HG03565 (cell line): ENCODE data around the gene ABHD17C.

Source experiments
- ATAC-seq: cut with Tn5 transposase; IDR thresholded peaks from one replicate; pipeline ENCODE4 v1.9.1; 2021; ENCODE audit warnings: mild to moderate bottlenecking, moderate library complexity; ENCODE audit not compliant: unreplicated experiment

ABHD17C gene

DNA sequence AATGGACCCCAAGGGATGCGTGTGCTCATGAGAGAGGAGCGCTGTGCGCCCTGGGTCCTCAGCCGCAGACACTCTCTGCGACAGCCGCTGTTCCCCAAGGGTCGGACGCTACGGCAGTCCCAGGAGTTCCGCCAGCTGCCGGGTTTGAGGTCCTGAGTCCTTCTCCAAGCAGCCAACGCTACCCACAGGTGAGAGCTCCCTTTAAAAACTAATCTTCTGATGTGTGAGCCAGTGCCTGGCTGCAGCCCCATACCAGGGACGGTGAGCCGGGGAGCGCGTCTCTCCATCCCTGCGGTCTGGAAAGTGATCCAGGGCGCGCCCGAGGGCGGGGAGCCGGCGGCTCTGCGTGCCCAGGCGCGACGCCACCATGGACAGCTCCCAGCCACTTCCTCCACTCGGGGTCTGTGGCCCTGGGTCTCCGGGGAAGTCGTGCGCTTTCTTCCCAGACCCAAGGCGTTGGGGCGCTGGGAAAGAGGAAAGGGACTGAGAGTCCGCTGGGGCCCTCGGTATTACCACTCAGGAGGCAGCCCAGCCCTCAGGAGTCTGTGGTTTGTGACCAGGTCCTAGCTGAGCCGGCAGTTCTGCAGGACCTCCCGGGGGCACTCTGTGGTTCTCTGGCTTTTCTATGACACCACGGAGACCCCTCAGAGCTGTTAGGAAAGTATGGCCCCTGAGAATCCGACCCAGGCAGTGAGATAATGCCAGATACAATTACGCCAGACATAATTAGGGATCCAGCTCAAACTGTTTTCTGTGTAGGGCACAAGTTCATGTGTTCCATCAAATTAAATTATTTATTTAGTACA is 85.5 kb downstream of the ABHD17C start:
- ATAC-seq, result no peak

DNA sequence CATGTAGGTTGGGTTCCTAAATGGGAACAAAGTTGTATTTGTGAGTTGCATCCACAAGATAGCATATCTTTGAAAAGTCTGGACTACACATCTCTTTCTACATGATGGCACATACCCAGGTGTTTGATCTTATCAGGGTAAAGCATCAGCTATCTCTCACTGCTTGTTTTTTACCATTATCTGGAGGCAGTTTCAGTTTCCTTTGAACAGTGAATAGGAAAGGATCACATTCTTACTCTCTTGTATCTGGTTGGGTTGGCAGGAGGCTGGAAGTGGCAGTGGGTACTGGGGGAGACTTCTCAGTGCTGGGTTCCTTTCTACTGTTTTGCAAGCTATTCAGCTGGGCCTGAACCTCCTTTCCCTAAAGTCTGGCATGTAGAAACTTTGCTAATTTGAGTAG is 88.2 kb downstream of the ABHD17C start:
- ATAC-seq, result no peak

DNA sequence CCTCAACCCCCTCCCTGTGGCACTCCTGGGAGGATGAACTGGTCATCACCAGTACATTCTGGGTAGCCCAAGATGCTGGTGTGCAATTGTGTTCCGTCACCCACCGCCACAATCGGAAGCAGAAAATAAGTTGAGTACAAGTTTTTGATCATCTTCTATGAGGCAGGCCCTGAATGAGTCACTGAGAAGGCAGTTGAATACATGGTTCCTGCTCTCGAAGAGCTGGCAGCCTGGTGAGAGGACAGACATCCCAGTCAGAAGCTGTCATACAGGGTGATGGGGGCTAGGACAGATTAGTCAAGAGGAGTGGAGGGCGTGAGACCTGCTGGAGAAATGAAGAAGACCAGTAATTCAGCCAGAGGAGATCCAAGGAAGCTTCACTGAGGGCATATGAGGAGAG is 90.2 kb downstream of the ABHD17C start:
- no peak for ATAC-seq

DNA sequence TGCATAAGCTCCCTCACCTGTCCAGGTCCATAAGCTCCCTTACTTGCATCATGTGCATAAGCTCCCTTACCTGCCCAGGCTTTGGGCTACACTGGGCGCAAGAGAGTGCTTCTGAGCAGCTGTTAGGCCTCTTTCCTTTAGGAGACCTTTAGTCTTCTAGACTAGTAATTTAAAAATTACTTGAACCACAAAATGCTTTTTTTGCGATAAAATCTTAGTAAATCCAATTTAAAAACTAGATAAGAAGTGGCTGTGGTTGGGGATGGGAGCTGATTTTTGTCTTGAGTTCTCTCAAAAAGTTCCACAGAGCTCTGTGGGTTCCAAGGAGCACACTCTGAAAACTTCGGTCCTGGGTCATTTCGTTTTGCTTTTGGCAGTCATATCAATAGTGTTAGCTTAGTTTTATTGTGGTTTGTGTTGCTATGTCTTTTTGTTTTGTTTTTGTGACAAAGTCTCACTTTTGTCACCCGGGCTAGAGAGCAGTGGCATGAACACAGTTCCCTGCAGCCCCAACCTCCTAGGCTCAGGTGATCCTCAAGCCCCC is 90.8 kb downstream of the ABHD17C start:
- ATAC-seq, result no peak

DNA sequence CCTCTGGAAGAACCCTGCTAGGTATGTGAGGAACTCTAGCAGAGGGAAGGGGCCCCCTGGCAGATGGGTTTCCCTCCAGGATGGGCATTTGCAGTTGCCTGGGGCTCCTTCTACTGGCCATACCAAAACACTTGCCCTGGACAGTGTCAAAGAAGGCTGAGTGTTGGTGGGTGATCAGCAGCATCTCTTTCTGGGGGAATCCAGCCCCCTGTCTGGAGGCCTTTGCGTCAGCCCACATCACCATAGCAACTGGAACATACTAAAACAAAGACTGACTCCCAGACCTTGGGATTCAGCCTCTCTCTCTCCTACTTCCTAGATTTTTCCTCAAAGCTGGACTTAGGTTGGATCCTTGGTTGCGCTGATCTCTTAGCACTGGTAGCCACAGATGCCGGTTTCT is 92.2 kb downstream of the ABHD17C start:
- ATAC-seq, result no peak

DNA sequence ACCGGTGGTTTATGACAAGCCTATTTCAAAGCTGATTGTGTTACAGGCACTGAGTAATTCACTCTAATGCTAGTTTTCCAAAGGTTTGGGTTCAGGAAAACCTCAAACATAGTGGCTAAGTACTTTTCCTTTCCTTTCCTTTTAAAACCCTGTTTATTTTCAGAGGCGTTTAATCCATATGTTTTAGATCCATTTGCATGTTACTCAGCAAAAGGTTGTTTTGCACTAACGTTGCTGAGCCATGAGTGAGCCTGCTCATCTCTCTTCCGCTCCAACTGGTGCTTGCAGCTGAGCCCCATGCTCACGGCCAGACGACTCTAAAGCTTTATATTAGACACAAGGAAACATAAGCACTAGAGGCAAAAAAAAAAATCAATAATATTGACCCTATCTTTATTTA is 93.4 kb downstream of the ABHD17C start:
- no peak for ATAC-seq

DNA sequence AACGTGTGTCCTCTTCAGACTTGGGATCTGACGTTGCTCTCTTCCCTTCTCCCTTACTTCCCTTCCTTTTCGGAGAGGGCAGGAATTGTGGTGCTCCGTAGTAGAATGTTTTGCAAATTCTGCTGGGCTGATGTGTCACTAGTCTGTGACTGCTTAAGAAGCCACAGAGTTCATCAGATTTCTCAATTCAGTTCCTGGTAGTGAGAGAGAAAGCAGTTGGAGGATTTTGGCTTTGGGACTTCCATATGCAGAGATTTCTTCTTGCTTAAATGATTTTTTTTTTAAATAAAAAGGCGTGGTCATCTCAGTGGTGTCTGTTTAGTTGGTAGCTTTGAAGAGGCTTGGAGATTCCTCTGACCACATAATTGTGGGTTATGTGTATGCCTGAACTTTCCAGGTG is 94.2 kb downstream of the ABHD17C start:
- no peak for ATAC-seq

DNA sequence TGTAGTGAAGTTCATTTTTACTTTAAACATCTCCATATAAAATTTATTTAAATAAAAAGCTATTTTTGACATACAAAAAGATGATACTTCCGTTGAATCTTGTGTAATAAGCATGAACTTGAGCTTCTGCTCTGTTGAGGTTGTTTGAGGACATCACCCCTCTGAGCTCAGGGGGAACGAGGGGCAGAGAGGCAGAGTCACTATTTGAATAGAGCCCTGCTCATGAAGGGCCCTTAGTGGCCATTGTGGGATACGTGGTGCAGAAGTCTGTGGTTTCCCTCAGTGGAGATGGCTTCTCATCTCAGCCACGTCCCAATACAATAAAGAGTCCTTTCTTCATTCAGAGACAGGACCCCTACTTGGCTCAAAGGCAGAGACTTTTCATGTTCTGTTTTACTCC is 94.7 kb downstream of the ABHD17C start:
- no peak for ATAC-seq

DNA sequence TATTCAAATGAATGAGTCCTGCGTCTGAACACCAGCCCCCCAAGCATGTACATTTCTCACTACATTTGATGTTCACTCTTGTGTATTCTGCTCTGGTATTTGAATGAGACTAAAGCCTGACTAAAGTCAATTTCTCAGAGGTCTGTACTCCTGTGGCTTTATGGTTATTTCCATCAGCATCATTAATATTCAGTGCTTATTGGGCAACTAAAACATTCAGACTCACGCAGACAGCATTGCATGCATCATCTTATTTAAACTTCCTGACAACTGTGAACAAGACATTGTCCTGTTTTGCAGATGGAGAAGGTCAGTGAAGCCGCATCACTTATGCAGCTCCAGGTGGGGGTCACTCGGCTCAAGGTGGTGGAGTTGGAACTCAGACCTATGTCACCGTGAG is 95.1 kb downstream of the ABHD17C start:
- no peak for ATAC-seq

DNA sequence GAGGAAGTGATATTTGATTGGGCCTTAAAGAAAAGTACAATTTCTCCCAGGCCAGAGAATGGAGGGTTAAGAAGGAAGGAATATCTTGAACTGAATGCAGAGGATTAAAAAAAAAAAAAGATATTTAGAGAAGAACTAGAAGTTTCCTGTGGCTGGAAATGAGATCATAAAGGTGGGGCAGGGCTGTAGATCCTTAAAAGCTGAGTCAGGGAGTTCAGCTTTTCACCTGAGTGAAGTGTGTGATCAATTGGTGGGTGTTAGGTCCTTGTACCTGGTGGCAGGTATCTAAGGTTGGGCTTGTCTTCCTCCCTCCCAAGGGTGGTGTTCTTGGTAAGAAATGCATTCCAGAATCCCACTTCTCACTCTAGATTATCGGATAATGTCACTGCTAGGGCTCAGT is 95.9 kb downstream of the ABHD17C start:
- ATAC-seq, result no peak

DNA sequence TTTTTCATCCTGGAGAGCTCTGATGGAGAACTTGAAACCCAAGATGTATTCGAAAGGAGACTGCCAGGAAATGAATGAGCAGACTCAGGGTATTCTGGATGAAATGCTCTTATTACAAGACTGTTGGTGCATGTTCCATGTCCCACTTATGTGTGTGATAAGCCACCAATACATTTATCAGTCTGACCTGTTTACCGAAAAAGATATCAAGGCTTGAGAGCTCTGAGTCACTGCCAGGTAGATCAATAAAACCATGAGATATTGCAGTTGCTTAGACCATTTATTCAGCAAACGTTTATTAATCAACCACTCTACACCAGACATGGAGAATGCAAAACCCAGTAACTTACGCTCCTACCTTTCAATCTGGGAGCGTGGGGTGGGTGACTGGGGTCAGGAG is 101.3 kb downstream of the ABHD17C start:
- ATAC-seq, result no peak

DNA sequence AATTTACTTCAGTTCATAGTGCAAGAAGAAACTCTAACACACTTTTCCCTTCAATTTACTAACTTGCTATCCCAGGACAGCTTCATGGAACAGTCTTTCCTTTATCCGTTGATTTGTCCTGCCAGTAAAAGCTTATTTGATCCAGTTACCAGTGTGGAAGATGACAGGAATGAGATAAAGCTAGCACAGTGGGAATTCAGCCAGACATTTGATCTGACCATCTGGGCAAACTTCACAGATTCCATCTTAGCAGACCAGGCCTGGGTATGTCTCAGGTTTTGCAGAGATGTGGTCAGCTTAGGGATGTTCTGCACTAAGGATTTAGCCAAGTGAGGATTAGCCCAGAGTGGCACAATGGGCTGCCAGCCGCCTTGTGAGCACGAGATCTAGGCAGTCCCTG is 103.8 kb downstream of the ABHD17C start:
- no peak for ATAC-seq

DNA sequence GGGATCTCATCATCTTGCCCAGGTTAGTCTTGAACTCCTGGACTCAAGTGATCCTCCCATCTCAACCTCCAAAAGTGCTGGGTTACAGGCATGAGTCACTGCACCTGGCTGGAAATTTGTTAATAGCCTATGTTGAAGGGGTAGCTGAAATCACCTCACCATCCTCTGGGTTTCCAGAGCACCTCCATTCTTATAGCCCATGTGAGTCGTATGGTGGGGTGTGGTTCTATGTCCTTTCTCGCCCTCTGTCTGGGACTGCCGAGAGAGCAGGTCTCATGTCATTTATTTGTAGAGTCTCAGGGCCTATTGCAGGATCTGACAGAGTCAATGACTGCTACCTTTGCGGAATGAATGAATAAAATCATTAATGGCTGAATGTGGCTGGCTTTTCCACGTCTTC is 105.0 kb downstream of the ABHD17C start:
- ATAC-seq, result no peak

DNA sequence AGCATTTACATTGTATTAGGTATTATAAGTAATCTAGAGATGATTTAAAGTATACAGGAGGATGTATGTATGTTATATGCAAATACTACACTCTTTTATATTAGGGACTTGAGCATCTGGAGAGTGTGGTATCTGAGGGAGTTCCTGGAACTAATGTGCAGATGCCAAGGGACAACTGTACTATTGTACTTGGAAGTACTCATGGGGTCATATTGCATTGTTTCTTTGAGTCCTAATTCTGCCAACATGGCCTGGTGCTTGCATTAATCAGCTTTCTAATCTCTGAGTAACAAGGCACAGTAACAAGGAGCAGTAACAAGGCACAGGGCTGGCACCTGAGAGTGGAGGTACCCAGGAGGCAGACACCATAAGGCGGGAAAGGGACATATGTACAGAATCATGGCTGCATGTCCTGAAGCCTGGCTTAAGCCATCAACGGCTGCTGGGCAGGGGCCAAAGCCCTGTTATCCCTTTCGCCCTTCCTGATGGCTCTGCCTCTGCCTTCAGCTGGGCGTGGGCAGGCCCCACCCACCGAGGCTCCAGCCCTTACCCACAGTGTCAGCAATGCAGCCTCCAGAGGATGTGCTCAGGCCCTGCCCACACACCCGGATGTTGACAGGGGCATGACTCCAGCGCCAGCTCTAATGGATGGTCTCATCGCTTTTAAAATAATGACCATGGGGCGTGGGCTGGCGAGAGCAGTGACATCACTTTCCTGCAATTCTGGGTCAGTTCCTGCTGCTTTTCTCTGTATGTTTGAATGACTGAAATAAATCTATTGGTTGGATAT is 107.0 kb downstream of the ABHD17C start:
- no peak for ATAC-seq

DNA sequence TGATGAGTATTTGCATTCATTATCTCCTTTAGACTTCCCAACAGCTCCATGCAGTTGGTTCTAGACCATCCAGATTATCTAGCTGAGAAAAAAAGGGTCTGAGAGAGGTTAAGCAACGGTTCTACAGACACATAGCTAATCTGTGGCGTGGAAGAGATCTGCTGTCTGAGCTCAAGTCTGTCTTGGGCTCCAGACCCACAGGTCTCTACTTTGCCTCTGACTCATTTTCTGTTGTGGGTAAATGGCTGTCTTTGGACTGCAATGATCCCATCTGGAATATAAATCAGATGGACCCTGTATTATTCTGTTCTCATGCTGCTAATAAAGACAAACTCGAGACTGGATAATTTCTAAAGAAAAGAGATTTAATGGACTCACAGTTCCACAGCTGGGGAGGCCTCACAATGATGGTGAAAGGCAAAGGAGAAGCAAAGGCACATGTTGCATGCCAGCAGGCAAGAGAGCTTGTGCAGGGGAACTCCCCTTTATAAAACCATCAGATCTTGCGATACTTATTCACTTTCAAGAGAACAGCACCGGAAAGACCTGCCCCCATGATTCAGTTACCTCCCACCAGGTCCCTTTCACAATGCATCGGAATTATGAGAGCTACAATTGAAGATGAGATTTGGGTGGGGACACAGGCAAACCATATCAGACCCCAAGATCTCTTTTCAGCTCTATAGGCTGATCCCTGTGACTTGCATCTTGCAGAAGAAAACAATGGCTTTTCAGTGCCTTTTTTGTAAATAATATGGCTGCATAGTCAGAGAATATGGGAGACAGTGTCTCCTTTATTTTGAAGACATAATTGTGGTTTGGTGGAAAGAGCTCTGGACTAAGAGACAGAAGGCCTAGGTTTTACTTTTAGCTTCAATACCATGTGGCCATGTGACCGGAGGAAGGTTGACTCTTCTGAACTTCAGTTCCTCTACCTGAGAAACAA is 108.7 kb downstream of the ABHD17C start:
- ATAC-seq, result no peak

DNA sequence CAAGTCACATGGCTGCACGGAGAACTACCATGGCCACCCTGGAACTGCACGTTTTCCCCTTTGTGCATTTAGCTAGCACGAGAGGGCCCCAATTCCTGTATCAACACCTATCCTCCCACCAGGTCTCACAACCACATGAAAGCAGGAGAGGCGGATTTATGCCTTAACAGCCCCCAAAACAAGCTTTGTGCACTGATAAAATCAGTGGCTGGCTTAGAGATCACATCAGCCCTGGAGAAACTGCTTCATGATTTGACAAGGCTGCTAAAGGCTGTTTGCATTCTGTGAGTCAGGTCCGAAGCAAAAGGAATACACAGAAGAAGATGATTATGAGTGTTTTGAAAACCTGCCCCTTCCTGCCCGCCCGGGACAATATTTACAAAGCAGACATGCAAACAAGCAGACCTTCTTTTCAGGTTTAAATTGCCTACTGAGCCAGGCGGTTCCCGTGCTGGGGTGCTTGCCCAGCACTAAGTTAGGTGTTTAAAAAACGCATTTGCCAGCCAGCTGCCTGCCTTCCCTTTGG is 109.9 kb downstream of the ABHD17C start:
- no peak for ATAC-seq
